Glutamatergic neuron (in vitro differentiated cells): ENCODE measurements around the gene PUS10. TPM values are rescaled to one million over a fixed set of nuclear protein-coding genes. Genes with fewer than 3 reads are reported as not detected.

ENCODE experiments used
- DNase-seq: peaks from one replicate; pipeline ENCODE4 v3.0.0; 2022
- H3K27ac Mint-ChIP-seq: one replicate; pipeline ENCODE4 v1.8.0; 2020; ENCODE audit warnings: mild to moderate bottlenecking, mixed read lengths, inconsistent platforms; ENCODE audit not compliant: unreplicated experiment
- H3K27me3 Mint-ChIP-seq: one replicate; pipeline ENCODE4 v1.8.0; 2020; ENCODE audit warnings: mild to moderate bottlenecking, moderate library complexity, mixed read lengths, inconsistent platforms; ENCODE audit not compliant: unreplicated experiment
- H3K36me3 Mint-ChIP-seq: one replicate; pipeline ENCODE4 v1.8.0; 2020; ENCODE audit warnings: mild to moderate bottlenecking, mixed read lengths, inconsistent platforms; ENCODE audit not compliant: unreplicated experiment
- H3K4me1 Mint-ChIP-seq: one replicate; pipeline ENCODE4 v1.8.0; 2020; ENCODE audit warnings: mild to moderate bottlenecking, low read depth, mixed read lengths, inconsistent platforms; ENCODE audit not compliant: unreplicated experiment
- H3K4me3 Mint-ChIP-seq: one replicate; pipeline ENCODE4 v1.8.0; 2020; ENCODE audit warnings: mild to moderate bottlenecking, mixed read lengths, inconsistent platforms; ENCODE audit not compliant: unreplicated experiment
- H3K9me3 Mint-ChIP-seq: one replicate; pipeline ENCODE4 v1.8.0; 2020; ENCODE audit warnings: mild to moderate bottlenecking, moderate library complexity, mixed read lengths, inconsistent platforms; ENCODE audit not compliant: unreplicated experiment
- total RNA-seq: library from RNA; stranded (reverse); fragmentation: NEBNext Ultra II Directional; extraction: Animal tissue kit (Norgen Biotek cat#: 25700); gene quantifications from one replicate; pipeline ENCODE4 v1.2.1, GENCODE V29; 2021; ENCODE audit not compliant: unreplicated experiment
- TF ChIP-seq, protein P1 (sequence below): fragments of 200-600 bp; sonication (generic); IDR thresholded peaks from one replicate; pipeline ENCODE4 v1.5.0; 2021; ENCODE audit not compliant: partially characterized antibody, unreplicated experiment

The PUS10 gene
- total RNA-seq, 1 donor from 2014 or later, result 2.5 TPM

DNA sequence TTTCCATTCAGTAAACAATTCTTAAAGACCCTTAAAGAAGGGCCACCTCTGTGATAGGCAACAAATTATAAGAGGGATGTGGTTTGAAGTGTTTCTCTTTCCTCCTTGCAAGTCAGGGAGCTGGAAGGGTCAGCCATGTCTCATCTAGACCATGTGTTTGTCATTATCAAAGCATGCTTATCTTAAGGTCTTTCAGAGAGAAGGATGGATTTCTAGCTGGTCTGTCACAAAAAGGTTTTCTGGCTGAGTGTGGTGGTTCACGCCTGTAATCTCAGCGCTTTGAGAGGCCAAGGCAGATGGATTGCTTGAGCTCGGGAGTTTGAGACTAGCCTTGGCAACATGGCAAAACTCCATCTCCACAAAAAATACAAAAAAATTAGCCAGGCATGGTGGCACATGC lies 59.7 kb downstream of the PUS10 start:
- DNase-seq, result no peak
- no peak overlapping the region for H3K4me3 Mint-ChIP-seq
- no peaks in the 10 kb centered on the region for H3K36me3 Mint-ChIP-seq
- TF ChIP-seq, protein P1, sequence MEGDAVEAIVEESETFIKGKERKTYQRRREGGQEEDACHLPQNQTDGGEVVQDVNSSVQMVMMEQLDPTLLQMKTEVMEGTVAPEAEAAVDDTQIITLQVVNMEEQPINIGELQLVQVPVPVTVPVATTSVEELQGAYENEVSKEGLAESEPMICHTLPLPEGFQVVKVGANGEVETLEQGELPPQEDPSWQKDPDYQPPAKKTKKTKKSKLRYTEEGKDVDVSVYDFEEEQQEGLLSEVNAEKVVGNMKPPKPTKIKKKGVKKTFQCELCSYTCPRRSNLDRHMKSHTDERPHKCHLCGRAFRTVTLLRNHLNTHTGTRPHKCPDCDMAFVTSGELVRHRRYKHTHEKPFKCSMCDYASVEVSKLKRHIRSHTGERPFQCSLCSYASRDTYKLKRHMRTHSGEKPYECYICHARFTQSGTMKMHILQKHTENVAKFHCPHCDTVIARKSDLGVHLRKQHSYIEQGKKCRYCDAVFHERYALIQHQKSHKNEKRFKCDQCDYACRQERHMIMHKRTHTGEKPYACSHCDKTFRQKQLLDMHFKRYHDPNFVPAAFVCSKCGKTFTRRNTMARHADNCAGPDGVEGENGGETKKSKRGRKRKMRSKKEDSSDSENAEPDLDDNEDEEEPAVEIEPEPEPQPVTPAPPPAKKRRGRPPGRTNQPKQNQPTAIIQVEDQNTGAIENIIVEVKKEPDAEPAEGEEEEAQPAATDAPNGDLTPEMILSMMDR, result no peak
- no peak overlapping the region for H3K27ac Mint-ChIP-seq
- H3K4me1 Mint-ChIP-seq, result no peaks in the 10 kb centered on the region
- no peaks in the 10 kb centered on the region for H3K27me3 Mint-ChIP-seq
- H3K9me3 Mint-ChIP-seq, result no peaks in the 10 kb centered on the region

DNA sequence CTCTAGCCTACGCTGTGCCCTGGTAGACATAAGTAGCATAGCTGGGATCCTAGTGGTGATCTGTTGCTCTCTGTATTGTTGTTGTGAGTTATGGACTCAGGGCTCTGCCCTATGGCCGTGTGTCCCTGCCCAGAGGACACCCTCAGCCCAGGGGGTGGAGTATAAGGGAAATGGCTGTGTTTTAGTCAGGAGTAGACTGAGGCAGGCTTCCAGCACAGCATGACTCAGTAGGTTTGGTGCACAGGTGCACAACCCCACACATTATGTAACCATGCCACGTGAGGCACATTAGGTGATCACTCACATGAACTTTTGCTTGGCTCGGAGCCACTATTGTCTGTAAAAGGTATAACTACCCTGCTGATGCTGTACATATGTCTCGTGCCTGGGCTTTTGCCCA lies 60.4 kb downstream of the PUS10 start:
- Mint-ChIP-seq H3K9me3 (peaks cover 1% of the 10 kb centered on the region), H3K4me3 (no peak overlapping the region), H3K27me3 (no peaks in the 10 kb centered on the region), H3K36me3 (no peaks in the 10 kb centered on the region), H3K27ac (no peak overlapping the region), H3K4me1 (no peaks in the 10 kb centered on the region)
- no peak for DNase-seq
- TF ChIP-seq, protein P1, result no peak

DNA sequence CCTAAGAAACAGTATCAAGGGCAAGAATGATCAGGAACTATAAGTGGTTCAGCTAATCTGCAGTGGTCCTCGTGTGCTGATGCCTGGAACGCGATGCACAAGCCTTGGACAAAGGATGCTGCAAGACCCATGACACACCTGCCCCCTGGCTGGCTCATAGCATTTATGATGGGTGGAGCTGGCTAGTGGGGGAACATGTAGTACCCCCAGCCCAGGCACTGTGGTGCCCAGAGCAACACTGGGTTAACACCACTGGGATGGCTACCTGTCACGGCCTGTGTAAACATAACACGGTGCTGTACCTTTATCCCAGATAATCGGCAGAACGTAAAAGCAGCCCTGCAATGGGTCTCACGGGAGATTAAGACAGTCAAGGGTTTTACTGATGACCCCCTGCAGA lies 60.8 kb downstream of the PUS10 start:
- Mint-ChIP-seq H3K4me1 (no peaks in the 10 kb centered on the region), H3K27ac (no peak overlapping the region), H3K4me3 (no peak overlapping the region), H3K9me3 (peaks cover 1% of the 10 kb centered on the region), H3K27me3 (no peaks in the 10 kb centered on the region), H3K36me3 (no peaks in the 10 kb centered on the region)
- DNase-seq, result no peak
- TF ChIP-seq, protein P1, result no peak

DNA sequence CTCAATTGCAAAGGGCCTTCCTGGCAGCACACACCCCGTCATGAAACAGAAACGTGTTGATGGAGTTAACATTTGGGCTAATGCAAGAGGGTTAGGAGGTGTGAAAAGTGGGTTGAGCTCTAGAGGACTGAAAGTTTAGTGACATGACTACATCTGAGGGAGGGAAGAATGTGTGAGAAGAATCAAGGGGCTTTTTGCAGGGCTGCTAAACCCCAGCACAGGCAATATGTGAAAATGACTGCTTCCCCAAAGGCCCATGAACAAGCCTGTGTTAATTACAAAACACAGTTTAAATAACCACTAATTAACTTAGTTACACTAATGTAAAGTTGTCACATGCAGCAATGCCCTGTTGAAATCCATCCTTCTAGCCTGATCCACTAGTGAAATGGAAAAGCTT lies 63.9 kb downstream of the PUS10 start:
- Mint-ChIP-seq H3K36me3 (no peaks in the 10 kb centered on the region), H3K27me3 (no peaks in the 10 kb centered on the region), H3K4me1 (no peaks in the 10 kb centered on the region), H3K9me3 (peaks cover 1% of the 10 kb centered on the region), H3K4me3 (no peak overlapping the region), H3K27ac (no peak overlapping the region)
- no peak for DNase-seq
- TF ChIP-seq, protein P1, result no peak

DNA sequence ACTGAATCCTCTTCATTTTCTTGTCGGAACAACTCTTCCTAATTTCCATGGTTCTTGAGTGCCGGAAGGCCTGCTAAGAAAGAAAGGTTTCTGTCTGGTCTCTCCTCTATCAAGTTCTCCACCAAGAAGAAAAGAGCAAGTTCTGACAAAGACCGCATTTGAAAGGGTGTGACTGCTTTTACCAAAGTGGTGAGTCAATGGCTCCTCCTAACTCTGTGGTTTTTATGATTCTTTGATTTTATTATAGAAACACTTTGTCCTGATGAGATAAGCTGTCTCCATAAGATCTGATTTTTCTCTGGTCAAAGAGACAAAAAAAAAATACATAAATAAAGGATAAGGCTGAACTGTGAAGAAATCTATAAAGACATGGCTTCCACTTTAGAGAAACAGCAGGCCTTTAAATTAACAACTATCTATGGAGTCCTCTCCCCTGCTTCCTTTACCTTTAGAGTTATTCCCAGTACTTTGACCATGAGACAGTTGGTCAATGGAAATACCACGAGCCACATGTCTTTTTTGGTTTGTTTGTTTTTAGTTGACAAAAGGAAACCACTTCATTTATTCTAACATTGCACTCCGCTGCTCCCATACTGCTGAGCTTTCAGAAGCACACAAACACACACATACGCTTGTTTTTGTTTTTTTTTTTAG lies 69.0 kb downstream of the PUS10 start:
- Mint-ChIP-seq H3K27me3 (no peaks in the 10 kb centered on the region), H3K9me3 (peaks cover 1% of the 10 kb centered on the region), H3K36me3 (no peaks in the 10 kb centered on the region), H3K27ac (no peak overlapping the region), H3K4me3 (no peak overlapping the region), H3K4me1 (peaks cover 4% of the 10 kb centered on the region)
- TF ChIP-seq, protein P1, result no peak
- DNase-seq, result no peak
